HG02798 (cell line): ENCODE measurements around the gene NTM.
"Not testable (repeated sequence)": the region's sequence is repeated elsewhere in the genome, so short reads cannot be mapped to it uniquely, and the experiment has no call there.

Experiments used
- ATAC-seq: cut with Tn5 transposase; IDR thresholded peaks from one replicate; pipeline ENCODE4 v1.9.1; 2021; ENCODE audit warnings: mild to moderate bottlenecking; ENCODE audit not compliant: unreplicated experiment, poor library complexity

NTM gene

DNA sequence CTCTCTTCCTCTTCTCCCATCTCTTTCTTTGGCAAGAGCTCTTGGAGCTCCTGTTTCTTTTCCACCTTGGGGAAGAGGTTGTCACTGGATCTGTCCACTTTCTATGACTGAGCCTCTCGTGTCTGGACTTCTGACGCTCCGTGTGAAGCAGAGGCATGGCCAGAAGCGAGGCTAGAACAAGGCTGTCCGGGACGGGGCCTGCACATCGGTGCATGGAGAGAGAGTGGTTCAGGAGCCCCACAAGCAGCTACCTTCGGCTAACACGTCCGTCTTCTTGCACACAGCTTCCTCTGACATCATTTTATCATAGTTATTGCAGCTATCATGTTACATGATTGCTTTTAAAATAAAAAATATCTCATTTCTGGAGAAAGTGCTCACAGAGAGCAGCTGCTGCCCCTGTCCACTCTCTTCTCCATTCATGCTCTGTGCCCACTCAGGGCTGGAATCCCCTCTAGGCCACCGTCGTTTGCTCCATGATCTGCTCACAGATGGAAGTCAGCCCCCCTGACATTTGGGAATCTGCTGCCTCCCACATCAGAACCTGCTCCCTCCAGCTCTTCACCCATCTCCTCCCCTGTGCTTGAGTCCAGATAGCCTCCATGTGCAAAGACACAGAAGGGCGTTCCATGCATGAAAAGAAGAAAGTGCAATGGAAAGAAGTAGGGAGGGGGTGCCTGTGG lies 308.4 kb downstream of the NTM start:
- ATAC-seq: no peak

DNA sequence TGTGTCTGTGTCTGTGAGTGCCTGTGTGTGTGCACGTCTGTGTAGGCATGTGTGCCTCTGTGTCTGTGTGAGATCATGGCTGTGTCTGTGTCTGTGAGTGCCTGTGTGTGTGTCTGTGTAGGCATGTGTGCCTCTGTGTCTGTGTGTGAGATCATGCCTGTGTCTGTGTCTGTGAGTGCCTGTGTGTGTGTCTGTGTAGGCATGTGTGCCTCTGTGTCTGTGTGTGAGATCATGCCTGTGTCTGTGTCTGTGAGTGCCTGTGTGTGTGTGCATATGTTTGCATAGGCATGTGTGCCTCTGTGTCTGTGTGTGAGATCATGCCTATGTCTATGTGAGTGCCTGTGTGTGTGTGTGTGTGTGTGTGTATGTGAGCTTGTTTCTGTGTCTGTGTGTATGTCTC lies 310.0 kb downstream of the NTM start:
- ATAC-seq: not testable (repeated sequence)

DNA sequence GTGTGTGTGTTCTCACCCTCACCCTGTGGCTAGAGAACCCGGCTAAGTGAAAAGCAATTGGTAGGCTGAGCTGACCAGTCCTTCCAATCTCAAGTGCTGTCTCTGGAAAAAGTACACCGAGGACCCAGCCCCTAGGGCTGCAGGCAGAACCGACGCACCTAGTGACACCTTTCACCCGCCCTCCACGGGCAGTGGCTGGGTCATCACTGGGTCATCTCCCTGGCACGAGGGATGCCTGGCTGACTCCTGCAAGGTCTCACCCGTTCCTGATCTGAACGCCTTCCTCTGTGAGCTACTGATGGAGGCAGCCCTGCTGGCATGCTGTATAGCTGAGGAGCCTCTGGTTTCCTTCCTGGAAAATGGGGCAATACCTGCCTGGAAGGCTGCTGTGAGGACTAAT lies 311.5 kb downstream of the NTM start:
- no peak for ATAC-seq

DNA sequence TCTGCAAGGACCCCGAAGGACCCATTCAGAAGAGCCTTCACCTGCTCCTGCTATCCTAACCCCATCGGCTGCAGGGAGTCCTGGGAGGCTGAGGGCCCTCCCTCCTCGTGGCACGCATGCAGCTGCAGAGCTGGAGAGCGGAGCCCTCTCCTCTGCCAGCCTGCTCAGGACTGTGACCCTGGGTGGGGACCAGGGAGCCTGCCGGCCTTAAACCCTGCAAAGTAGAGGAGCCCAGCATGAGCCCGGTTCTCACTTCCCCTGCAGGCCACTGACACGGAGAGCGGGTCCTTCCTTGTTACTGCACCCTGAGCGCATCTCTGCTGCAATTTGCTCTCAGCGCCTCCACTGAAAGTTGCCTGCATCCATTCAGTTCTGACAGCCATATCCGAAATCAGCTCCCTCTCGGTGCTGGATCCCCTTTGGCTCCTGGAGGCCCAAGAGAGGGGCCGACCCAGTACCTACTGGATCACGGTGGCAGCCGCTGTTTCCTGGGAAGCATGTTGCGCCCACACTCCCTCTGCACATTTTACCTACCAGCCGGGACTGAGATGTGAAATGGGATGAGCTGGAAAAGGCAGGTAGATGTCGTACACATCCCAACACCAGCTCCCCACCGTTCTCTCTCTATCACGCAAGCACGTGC lies 312.1 kb downstream of the NTM start:
- ATAC-seq: no peak

DNA sequence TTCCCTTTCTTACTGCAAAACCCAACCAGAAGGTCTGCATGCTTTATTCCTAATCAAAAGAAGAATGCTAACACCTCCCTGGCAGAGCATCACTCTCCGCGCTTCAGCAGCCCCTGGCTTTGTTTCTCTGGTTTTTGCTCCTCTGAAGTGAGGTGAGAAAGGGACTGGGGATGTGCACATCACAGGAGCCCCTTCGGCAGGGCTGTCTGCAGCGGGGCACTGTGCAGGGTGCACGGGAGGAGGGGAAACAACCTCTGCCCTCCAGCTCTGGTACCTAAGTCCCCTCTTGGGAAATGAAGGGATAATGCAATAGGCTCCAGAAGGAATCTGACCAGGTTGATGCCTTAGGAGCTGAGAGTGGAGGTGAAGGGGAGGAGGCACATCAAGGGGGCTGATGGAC lies 312.7 kb downstream of the NTM start:
- ATAC-seq: no peak

DNA sequence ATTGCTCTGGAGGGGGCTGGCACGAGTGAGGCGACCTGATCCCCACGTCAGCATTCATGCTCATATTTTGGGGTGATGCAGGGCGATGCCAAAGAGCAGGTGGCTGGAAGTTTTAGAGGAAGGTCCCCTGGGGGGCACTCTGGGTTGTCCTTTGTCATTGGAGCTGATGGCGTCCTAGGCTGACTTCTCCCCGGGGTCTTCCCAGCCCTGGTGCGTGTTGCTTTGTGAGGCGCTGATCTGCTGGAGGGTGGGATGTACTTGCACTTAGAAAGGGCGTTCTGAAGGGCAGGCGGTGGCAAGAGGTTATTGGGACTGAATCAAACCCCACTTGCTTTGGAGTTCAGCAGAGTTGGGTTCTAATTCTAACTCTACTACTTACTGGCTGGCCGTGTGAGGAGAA lies 313.3 kb downstream of the NTM start:
- no peak for ATAC-seq

DNA sequence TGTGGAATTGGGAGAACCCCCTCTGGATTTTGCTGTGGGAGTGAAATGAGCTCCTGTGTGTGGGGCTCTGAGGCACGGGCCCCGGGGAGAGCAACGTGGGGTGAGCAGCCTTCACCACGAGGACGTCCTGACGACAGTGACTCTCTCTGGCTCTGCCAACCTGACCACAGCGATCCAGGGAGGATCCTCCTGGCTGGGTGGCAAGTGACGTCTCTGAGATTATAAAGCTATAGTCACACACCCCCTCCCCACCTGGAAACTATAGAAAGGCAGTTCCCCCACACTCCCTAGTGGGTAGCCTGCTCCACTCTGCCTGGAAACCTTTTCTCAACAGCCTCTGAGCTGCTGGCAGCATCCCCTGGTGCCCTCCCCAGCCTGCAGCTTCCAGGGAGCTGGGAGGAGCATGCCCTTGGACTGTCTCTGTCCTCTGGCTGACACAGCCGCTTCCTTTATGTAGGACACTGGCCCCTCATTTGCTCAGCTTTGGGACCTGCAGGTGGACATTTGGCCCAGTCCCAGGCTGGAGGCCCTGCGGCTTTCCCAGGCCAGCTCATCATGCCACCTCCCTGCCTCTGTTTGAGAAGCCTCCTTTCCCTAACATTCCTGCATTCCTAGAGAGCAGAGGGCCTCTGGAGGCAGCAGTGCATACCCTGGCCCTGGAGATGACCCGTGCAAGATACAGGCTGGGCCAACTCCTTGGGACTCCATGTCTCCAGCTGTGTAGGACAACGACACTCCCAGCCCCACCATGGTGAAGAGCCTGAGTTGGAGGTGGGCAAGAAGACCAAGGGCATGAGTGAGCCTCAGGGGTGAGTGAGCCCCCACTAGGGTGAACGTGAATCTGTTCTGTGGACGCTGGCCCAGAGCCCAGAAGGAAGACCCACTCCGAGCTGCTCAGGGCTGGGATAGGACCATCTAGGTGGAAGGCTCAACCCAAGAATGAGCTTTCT lies 314.0 kb downstream of the NTM start:
- no peak for ATAC-seq

DNA sequence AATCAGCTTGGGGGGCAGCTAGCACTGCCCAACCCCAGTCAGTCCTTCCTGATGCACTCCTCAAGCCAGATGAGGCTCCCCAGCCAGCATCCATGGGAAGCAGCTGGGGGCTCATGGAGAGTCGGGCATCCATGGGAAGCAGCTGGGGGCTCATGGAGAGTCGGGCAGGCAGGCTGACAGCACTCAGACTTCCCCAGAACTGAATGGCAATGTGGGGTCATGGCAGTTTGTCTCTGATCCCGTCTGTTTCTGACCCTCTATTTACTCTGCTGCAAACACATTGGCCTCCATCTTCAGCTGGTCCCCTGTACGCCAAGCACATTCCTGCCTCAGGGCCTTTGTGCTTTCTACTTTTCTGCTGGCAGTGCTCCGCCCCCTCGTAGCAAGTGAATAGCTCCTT lies 314.8 kb downstream of the NTM start:
- ATAC-seq: no peak

DNA sequence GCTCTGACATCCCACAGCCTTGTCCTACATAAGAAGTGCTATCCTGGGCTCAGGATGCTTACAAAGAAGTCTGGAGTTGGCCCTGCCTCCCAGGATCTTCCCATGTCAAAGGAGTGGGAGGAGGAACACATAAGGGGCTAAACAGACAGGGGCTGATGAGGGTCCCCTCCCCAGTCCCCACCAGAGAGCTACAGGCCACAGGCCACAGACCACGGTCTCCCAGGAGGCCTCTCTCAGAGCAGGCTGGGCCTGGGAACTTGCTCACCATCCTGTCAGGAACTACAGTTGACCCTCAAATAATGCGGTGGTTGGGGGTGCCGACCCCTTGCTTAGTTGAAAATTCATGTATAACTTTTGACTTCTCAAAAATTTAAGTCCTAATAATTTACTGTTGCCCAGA lies 315.5 kb downstream of the NTM start:
- no peak for ATAC-seq

DNA sequence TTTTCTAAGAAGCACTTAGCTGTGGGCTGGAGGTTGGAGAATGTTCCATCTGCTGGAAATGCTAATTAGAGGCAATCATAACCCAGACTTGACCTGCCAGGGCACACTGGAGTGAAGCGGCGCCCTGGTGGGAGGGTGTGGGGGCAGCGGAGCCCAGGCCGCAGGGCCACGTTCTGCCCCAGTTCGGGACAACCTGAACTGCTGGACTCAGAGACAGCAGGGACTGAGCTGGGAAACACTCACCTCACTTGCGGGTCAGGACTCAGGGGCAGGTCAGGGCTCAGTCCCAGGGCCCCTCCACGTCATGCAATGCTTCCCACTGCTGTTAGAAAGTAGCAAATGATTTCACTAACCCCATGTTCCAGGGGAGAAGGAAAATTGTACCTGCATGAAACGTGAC lies 316.4 kb downstream of the NTM start:
- ATAC-seq: no peak

DNA sequence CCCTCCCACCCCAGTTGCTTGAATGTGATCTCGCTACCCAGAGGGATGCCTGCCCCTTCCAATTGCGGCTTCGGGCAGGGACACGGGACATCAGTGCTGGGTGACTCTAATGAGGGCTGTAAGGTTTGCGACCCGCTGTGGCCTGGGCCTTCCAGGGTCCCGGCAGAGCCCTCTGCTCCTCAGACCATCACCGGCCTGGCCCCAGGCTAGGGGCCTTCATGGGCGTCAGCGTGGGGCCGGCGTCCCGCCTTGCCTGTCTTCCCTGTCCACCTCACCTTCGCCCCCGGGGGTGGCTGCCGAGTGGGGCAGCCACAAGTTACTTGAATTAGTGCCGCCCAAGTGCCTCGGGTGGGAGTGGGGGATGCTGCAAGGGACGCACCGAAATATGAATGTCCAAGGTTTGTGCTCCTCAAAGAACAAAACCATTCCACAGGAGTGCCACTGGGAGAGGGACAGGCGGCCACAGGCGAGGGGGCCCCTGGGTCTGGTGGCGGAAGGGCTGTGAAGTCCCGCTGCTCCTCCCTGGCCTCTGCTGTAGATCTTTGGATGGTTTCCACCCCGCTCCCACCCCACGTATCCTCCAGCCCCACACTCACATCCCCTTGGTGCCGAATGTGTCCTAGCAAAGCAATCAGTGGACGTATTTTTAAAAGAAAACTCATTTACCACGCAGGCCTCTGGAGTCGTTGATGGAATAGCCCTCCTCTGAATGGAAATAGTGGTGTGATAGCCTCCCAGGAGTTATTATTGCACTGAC lies 317.1 kb downstream of the NTM start:
- ATAC-seq: no peak

DNA sequence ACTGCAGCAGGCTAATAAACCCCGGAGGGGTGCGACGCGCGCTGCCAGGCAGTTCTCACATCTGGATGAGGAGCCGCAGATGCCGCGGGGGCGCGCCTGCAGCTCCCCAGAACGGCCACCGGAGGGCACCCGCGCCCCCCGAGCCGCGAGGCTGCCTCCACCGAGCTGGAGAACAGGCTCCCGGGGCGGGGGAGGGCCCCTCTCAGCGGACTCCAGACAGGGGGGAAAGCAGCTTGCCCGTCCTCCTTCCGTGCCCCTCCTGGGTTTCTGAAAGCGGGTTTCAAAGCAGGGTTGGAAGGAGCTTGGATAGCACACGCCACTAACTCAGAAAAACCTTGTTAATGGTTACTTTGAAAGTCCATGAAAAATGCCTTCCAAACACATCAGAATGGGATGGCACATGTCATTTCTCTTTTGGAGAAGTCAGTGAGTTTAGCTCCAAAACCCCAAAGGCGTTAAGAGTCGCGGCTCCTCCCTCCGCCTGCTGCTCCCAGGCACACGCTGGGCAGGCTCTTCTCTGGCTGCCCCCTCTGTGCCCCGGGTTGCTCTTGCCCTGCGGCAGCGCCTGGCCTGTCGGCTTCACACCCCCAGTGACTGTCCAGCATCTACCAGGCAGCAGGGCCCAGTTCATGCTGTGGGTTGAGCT lies 317.8 kb downstream of the NTM start:
- peak; percentile 81 for ATAC-seq

DNA sequence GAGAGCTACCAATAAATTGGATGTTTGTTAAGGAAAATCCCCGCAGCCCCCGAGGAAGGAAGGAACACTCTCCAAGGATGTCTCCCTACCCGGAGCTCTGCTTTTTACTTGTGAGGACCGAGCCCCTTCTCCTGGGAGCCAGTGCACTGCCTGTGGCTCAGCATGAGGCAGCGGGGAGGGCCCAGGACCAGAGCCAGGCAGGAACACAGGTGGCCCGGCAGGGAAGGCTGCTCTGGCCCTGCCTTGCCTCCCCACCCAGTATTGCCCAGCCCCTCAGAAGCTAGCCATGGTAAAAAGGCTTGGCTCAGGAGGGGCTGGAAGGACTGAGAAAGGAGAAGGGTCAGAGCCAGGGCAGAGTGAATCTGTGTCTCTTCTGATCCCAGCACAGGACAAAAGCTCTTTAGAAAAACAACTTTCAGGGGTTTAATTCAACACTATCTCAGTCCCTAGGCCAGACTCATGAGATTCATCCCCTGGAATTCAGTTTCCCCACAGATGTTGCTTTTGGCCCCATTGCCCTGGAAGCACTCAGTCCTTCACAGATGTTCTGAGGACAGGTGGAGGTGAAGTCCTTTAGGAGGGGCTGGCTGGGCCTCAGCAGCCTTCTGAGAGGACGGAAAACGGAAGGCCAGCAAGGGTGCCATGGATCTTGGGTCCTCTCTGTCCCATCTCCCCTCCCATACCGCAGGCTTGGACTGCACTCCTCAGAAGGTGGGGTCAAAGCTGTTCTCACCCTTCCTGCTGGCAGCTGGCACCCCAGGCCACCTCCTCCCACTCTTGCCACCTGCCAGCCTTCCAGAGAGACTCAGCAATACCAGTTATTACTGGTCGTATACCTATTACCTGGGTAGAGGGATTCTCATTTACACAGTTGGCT lies 318.9 kb downstream of the NTM start:
- no peak for ATAC-seq

DNA sequence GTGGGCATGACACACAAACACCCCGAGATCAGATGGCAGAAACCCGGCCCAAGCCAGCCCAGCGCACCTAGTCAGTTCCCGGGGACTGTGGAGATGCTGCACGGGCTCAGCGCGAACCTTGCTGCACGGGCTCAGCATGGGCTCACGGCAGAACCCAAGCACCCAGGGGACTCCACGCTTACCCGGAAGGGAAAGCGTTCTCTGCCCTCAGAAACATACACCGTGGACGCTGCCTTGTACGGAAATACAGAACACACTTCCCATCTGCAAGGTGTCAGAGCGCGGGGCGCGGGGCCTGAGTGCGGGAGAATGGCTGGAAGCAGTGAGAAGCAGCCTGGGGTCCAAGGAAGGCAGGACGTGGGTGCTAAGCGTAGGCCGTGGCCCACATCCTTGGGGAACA lies 319.9 kb downstream of the NTM start:
- no peak for ATAC-seq

DNA sequence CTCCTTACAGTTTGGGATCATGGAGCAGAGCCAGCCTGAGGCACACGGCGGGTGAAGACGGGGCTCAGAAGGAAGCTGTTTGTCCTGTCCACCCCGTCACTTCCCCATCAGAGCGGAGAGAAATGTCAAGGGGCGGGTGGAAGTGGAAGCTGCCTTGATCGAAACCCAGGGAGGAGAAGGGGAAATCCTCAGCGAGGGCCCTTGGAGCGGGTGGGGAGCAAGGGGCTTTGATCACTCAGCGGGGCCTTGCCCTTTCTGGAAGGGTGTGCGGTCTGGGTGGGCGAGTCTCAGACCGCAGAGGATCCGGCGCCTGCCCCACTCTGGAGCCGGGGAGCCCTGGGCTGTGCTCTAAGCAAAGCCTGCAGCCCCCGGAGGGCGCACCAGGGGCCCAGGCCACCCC lies 320.4 kb downstream of the NTM start:
- ATAC-seq: no peak

DNA sequence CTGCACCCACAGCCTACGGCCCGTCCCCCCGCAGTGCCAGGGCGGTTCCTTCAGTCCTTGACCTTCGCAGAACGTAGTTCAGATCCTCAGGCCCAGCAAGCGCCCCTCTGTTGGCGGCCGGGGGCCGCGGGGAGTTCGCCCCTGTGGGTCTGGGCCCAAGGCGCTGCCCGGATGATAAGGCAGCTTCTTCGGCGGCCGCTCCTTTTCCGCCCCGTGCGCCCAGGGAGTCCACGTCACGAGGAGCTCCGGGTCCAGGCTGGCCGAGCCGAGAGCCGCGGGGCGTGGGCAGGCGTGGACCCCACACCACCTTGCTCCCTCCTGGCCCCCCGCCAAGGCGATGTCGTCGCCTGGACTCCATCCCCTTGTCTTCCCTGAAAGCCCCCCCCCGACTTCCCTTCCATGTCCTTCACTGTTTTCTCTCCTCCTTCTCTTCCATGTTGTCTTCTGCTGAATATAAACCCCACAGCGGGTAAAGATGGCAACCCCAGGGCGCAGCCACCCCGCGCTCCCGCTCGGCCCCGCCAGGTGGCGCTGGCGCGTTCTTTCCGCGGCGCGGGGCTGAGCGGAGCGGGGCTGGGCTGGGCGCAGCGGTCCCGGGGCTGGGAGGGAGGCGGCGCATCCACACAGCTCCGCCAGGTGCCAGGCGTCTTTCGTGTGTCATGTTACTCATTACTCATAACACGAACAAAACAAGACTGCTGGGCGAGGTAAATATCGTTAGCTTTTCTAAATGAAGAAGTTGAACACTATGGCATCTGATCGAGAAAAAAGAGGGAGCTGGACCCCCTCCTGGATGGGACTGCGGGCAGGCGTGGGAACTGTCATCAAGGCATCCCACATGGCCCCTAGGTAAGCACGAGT lies 321.0 kb downstream of the NTM start:
- no peak for ATAC-seq

DNA sequence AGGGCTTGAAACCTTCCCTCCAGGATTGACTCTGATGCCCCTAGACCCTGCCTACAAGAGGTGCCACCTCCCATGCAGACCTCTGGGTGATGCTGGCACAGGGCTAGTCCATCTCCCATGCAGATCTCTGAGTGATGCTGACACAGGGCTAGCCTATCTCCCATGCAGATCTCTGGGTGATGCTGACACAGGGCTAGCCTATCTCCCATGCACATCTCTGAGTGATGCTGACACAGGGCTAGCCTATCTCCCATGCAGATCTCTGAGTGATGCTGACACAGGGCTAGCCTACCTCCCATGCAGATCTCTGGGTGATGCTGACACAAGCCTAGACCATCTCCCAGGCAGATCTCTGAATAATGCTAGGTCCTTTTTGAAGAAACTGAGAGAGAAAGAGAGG lies 321.7 kb downstream of the NTM start:
- ATAC-seq: no peak

DNA sequence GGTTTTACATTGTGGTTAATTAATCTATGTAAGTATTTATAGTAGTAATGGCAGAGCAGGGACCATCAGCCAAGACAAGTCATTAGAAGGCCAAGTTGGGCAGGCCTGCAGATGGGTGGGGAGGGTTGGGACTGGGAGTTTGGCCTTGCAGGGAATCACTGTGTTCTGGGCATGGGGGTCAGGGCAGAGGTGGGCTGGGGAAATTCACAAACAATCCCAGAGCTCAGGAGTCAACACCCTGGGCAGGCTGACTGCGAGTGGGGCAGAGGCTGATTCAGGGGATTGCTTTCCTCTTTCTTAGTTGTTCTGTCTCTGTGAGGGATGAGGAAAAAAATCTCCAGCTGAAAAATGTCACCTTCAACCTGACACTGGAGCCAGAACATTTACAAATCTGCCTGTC lies 322.5 kb downstream of the NTM start:
- no peak for ATAC-seq
